KG1 (cell line): ENCODE data around the gene CD81.
"Not testable (repeated sequence)": the region's sequence is repeated elsewhere in the genome, so short reads cannot be mapped to it uniquely, and the experiment has no call there.

Experiments
- DNase-seq: peaks from one replicate; lab custom pipeline; 2025; lab: John Stamatoyannopoulos, UW

CD81 gene

GRCh38 chr11:2376751-2377451 is at the start of gene CD81:
Gene CD81 (plus strand): TSS chr11:2377310. CDS start chr11:2377550, 240 bp downstream.
- DNase-seq, result no peak

- DNase-seq, result no peak
Observed at GRCh38 chr11:2328021-2328420, 49.1 kb upstream of the CD81 start.

GRCh38 chr11:2328656-2329354 is 48.3 kb upstream of the CD81 start:
- no peak for DNase-seq

DNA sequence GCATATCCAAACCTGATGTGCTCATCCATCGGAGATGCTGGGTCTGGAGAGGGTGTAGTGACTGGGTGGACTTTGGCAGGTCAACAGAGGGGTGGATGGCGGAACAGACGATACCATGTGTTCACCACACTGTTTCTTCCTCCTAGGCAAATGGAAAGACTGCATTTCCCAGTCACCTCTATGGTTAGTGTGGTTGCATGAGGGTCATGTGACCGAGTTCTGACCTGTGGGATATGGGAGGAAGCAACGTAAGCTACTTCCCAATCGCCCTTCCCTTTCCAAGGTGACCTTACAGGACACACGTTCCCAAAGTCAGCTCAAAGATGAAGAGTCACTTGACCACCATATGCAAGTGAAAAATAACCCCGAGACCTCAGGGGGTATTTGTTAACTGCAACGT is 47.6 kb upstream of the CD81 start:
- no peak for DNase-seq

- no peak for DNase-seq
Observed at GRCh38 chr11:2330696-2331095, 46.4 kb upstream of the CD81 start.

- DNase-seq, result no peak
Observed at GRCh38 chr11:2331404-2331803, 45.7 kb upstream of the CD81 start.

DNA sequence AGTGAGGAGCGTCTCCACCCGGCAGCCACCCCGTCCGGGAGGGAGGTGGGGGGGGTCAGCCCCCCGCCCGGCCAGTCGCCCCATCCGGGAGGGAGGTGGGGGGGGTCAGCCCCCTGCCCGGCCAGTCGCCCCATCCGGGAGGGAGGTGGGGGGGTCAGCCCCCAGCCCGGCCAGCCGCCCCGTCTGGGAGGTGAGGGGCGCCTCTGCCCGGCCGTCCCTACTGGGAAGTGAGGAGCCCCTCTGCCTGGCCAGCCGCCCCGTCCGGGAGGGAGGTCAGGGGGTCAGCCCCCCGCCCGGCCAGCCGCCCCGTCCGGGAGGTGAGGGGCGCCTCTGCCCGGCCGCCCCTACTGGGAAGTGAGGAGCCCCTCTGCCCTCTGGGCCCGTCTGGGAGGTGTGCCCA is 44.5 kb upstream of the CD81 start:
- not testable (repeated sequence) for DNase-seq

- DNase-seq, result not testable (repeated sequence)
Observed at GRCh38 chr11:2333486-2334205, 43.5 kb upstream of the CD81 start.

- not testable (repeated sequence) for DNase-seq
Observed at GRCh38 chr11:2335286-2335685, 41.8 kb upstream of the CD81 start.

DNA sequence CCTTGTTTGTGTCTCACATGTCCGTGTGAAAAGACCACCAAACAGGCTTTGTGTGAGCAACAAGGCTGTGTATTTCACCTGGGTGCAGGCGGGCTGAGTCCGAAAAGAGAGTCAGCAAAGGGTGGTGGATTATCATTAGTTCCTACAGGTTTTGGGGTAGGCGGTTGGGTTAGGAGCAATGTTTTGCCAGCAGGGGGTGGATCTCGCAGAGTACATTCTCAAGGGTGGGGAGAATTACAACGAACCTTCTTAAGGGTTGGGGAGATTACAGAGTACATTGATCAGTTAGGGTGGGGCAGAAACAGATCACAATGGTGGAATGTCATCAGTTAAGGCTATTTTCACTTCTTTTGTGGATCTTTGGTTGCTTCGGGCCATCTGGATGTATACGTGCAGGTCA is 38.4 kb upstream of the CD81 start:
- not testable (repeated sequence) for DNase-seq

- DNase-seq, result no peak
Observed at GRCh38 chr11:2342557-2342956, 34.6 kb upstream of the CD81 start.

DNA sequence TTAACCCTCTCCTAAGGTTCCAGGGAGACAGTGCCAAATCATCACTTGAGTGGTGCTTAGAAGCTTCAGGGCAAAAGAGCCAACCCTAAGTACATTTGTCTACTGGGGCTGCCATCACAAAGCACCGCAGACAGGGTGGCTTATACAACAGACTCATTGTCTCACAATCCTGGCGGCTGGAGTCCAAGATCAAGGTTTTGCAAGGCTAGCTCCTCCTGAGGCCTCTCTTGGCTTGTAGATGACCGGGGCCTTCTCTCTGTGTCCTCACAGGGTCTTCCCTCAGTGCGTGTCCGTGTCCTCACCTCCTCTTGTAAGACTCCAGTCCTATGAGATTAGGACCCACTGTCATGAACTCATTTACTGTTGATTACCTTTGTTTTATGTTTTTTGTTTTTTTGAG is 34.1 kb upstream of the CD81 start:
- DNase-seq, result no peak

GRCh38 chr11:2343502-2343901 is 33.6 kb upstream of the CD81 start:
- DNase-seq, result no peak

DNA sequence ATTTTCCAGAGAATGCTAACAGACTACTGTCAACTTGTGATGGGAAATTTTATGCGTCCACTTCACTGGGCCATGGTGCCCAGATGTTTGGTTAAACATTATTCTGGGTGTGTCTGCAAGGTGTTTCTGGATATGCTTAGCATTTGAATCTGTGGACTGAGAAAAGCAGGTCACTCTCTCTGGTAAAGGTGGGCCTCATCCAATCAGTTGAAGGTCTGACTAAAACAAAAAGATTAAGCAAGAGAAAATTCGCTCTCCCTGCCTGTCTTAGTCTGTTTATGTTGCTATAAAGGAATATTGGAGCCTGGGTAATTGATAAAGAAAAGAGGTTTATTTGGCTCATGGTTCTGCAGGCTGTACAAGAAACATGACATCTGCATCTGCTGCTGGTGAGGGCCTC is 32.1 kb upstream of the CD81 start:
- no peak for DNase-seq

GRCh38 chr11:2346014-2346413 is 31.1 kb upstream of the CD81 start:
- DNase-seq, result no peak

DNA sequence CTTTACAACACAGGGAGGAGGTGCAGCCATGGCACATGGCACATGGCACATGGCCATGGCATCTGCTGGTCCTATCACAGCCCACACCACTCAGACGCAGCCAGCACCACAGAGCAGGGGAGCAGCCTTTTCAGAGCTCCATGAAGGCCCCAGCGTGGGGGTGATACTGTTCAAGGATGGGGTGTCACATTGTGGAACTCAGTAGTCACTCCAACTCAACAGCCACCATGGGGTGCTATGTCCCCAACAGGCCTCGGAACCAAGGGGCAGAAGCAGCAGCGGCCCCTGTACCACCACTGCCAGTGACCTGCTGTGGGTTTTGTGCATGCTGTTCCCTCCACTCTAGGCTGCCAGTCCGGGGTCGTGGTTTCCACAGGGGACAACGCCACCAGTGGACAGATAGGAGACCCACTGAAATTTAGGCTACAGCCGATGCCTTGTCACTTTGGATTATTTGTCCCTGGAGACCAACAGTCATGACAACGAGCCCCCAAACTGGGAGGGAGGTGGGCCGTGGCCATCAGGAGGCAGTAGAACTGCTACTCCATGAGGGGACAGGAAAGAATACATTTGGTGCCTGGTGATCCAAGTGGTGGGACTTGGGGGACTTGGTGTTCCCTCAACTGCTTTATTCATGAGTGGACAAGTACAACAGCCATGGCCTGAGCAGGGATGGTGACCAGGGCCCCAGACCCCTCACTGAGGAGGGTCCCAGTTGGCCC is 30.4 kb upstream of the CD81 start:
- DNase-seq, result no peak

DNA sequence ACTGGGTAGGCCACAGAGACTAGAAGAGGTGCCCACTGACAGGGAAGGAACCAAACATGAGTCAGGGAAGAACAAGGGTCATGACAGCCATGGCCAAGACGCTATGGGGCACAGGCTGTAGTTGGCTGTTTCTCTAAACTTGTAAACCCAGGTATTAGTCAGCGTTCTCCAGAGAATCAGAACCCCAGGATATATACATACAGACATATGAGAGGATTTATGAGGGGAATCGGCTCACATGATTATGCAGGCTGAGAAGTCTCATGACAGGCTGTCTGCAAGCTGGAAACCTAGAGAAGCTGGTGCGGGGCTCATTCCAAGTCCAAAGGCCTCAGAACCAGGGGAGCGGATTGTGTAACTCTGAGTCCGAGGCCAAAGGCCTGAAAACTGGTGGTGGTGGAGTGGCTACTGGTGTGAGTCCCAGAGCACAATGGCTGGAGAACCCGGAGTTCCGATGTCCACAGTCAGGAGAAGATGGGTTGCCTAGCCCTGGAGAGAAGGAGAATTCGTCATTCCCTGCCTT is 29.7 kb upstream of the CD81 start:
- no peak for DNase-seq

- no peak for DNase-seq
Observed at GRCh38 chr11:2348986-2349385, 28.1 kb upstream of the CD81 start.

- no peak for DNase-seq
Observed at GRCh38 chr11:2351701-2352100, 25.4 kb upstream of the CD81 start.

GRCh38 chr11:2352420-2352819 is 24.7 kb upstream of the CD81 start:
- DNase-seq, result no peak

GRCh38 chr11:2355000-2355644 is 22.0 kb upstream of the CD81 start:
- DNase-seq, result no peak

- DNase-seq, result no peak
Observed at GRCh38 chr11:2357246-2357645, 19.9 kb upstream of the CD81 start.
